Tibial nerve (tissue), 4 donors: ENCODE measurements around the gene BRCA2.

Experiments
- CTCF ChIP-seq, 5 experiments: fragments of 200-600 bp in 3 of 5; fragments of 450-650 bp in 2 of 5; sonication (generic) in 3 of 5; IDR thresholded peaks; one replicate each; pipeline ENCODE4 v1.5.1; 2016 to 2019; ENCODE audit warnings: antibody characterized with exemption in 5 of 5, mild to moderate bottlenecking in 3 of 5, moderate library complexity in 2 of 5
- EP300 ChIP-seq, 2 donors: sonication (generic); formaldehyde crosslinking; IDR thresholded peaks; one replicate each; pipeline ENCODE4 v1.6.1; 2017; ENCODE audit warnings: antibody characterized with exemption in 2 of 2, mild to moderate bottlenecking in 1 of 2

GRCh38 chr13:32311188-32311897 is 4.0 kb upstream of the BRCA2 start:
- TF ChIP-seq CTCF (IDR thresholded peaks at IDR 0.05), result no peak
- TF ChIP-seq EP300 (IDR thresholded peaks at IDR 0.05), result no peak
